GM18511 (cell line): ENCODE data around the gene POLR3E.
"Not testable (repeated sequence)": the region's sequence is repeated elsewhere in the genome, so short reads cannot be mapped to it uniquely, and the experiment has no call there.

Source experiments
- ATAC-seq: cut with Tn5 transposase; IDR thresholded peaks from one replicate; pipeline ENCODE4 v1.9.1; 2021; ENCODE audit warnings: mild to moderate bottlenecking, moderate library complexity; ENCODE audit not compliant: unreplicated experiment

Gene POLR3E

GRCh38 chr16:22360963-22361659, 63.9 kb downstream of the POLR3E start:
- ATAC-seq: no peak

GRCh38 chr16:22364241-22364640, 67.0 kb downstream of the POLR3E start:
- no peak for ATAC-seq

GRCh38 chr16:22366371-22366770, 69.2 kb downstream of the POLR3E start:
- ATAC-seq: no peak

- no peak for ATAC-seq
Measured at GRCh38 chr16:22366889-22367288, 69.7 kb downstream of the POLR3E start.

GRCh38 chr16:22368200-22368826, 71.1 kb downstream of the POLR3E start:
- not testable (repeated sequence) for ATAC-seq

GRCh38 chr16:22369221-22369811, 72.1 kb downstream of the POLR3E start:
- no peak for ATAC-seq

- ATAC-seq: no peak
Measured at GRCh38 chr16:22370038-22370820, 73.0 kb downstream of the POLR3E start.

GRCh38 chr16:22372882-22373661, 75.9 kb downstream of the POLR3E start:
- no peak for ATAC-seq

- peak; percentile 28 for ATAC-seq
Measured at GRCh38 chr16:22373662-22374310, 76.6 kb downstream of the POLR3E start.

- peak; percentile 91 for ATAC-seq
Measured at GRCh38 chr16:22374311-22375116, 77.3 kb downstream of the POLR3E start, which contains the start of gene CDR2. CDR2 (minus strand) TSS chr16:22374619; CDS start chr16:22374309, 310 bp downstream.

GRCh38 chr16:22375117-22375962, 78.1 kb downstream of the POLR3E start:
- ATAC-seq: no peak

GRCh38 chr16:22375963-22376640, 78.9 kb downstream of the POLR3E start:
- no peak for ATAC-seq

- ATAC-seq: no peak
Measured at GRCh38 chr16:22379656-22380055, 82.4 kb downstream of the POLR3E start.

GRCh38 chr16:22380529-22380928, 83.3 kb downstream of the POLR3E start:
- no peak for ATAC-seq

GRCh38 chr16:22381392-22381791, 84.2 kb downstream of the POLR3E start:
- no peak for ATAC-seq

- ATAC-seq: no peak
Measured at GRCh38 chr16:22383827-22384226, 86.6 kb downstream of the POLR3E start.
